Upper lobe of left lung (tissue), 4 donors: ENCODE results near the gene TMEM182.

Source experiments
- CTCF ChIP-seq, 6 experiments: fragments of 450-650 bp in 4 of 6; fragments of 200-600 bp in 2 of 6; sonication (generic) in 2 of 6; IDR thresholded peaks; one replicate each; pipeline ENCODE4 v1.5.1; 2016 to 2019; ENCODE audit warnings: antibody characterized with exemption in 6 of 6
- POLR2A ChIP-seq, 4 donors: fragments of 450-650 bp; IDR thresholded peaks; one replicate each; pipeline ENCODE4 v1.5.1; 2016 to 2017; ENCODE audit warnings: antibody characterized with exemption in 4 of 4, mild to moderate bottlenecking in 2 of 4

- TF ChIP-seq POLR2A (IDR thresholded peaks at IDR 0.05) (no peak), CTCF (IDR thresholded peaks at IDR 0.05) (no peak)
Observed at GRCh38 chr2:102782933-102783332, 21.1 kb downstream of the TMEM182 start.
